DMS153 treated with DMSO at 0.1 percent for 48 hours (cell line): ENCODE results near the gene PKP1.
A peak's percentile ranks its signal among the peaks of the same experiment; 100 is the strongest.

Experiments
- DNase-seq: peaks from one replicate; lab custom pipeline; 2025; ENCODE audit not compliant: unreplicated experiment; lab: John Stamatoyannopoulos, UW

PKP1 gene

DNA sequence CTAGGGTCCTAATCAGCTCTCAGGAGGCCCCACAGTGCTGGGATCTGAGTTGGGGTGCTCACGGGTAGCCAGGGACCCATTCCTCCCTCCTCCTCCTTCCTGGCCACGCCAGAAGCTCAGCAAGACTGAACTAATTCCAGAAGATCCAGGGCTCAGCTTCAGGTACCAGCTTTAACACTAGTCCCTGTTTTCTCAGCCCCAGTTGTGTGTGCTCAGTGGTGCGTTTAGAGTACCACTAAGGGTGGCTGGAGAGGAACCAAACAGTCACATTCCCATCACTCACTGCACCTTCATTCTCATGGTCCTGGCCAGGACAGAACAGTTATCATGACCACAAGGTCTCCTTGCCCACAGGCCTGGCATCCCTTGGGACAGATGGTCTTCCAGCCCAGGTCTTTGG is 20.8 kb downstream of the PKP1 start:
- no peak for DNase-seq

DNA sequence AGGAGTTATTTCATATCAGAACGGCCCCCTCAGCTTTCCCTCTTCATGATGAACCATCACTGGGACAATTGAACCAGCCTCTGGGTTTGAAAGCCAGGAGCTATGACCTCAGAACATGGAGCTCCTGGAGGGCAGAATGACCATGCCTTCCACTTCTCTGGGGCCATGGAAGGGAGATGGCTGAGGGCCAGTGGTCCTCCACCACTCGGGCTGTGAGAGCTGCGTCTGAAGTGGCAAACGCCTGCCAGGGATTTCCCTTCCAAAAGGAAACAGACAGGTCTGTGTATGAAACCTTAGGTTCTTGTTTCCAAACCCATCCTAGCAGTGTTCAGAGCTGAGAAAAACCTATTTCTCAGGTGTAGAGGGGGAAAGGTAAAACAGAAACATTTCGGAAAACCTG is 22.5 kb downstream of the PKP1 start:
- no peak for DNase-seq

GRCh38 chr1:201307231-201307630 is 23.9 kb downstream of the PKP1 start:
- no peak for DNase-seq

- peak; percentile 82 for DNase-seq
These were observed 24.6 kb downstream of the PKP1 start for GRCh38 chr1:201307760-201308499.

DNA sequence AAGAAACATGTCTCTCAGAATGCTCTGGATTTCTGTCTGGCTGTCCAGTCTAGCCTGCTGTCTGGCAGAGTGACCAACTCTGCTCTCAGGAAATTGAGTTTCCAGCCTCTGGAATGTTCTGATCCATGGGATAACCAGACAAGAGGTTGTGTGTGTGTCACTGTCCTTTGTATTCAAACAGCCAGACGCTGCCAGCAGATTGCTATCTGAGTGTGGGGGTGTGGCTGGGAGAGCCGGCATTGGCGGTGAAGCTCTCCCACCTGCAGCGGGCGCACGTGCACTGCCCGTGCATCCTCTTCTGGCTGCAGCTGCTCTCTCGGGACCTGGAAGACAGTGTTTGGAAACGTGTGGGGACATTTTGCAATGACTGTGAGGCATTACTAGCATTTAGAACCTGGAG is 26.1 kb downstream of the PKP1 start:
- peak; percentile 98 for DNase-seq

- no peak for DNase-seq
These were observed 27.1 kb downstream of the PKP1 start for GRCh38 chr1:201310251-201310985.

GRCh38 chr1:201310986-201311355 is 27.7 kb downstream of the PKP1 start:
- peak; percentile 60 for DNase-seq

GRCh38 chr1:201311356-201312011 is 28.2 kb downstream of the PKP1 start:
- DNase-seq = no peak

GRCh38 chr1:201312298-201312697 is 29.0 kb downstream of the PKP1 start:
- no peak for DNase-seq

GRCh38 chr1:201313086-201313485 is 29.8 kb downstream of the PKP1 start:
- DNase-seq = no peak

- no peak for DNase-seq
These were observed 33.2 kb downstream of the PKP1 start for GRCh38 chr1:201316556-201316955.

- DNase-seq = no peak
These were observed 34.2 kb downstream of the PKP1 start for GRCh38 chr1:201317551-201317950.

- DNase-seq = no peak
These were observed 35.4 kb downstream of the PKP1 start for GRCh38 chr1:201318504-201319340.

GRCh38 chr1:201319631-201320030 is 36.3 kb downstream of the PKP1 start:
- DNase-seq = no peak

- no peak for DNase-seq
These were observed 37.0 kb downstream of the PKP1 start for GRCh38 chr1:201320168-201320788.

- DNase-seq = no peak
These were observed 38.6 kb downstream of the PKP1 start for GRCh38 chr1:201321826-201322390.

DNA sequence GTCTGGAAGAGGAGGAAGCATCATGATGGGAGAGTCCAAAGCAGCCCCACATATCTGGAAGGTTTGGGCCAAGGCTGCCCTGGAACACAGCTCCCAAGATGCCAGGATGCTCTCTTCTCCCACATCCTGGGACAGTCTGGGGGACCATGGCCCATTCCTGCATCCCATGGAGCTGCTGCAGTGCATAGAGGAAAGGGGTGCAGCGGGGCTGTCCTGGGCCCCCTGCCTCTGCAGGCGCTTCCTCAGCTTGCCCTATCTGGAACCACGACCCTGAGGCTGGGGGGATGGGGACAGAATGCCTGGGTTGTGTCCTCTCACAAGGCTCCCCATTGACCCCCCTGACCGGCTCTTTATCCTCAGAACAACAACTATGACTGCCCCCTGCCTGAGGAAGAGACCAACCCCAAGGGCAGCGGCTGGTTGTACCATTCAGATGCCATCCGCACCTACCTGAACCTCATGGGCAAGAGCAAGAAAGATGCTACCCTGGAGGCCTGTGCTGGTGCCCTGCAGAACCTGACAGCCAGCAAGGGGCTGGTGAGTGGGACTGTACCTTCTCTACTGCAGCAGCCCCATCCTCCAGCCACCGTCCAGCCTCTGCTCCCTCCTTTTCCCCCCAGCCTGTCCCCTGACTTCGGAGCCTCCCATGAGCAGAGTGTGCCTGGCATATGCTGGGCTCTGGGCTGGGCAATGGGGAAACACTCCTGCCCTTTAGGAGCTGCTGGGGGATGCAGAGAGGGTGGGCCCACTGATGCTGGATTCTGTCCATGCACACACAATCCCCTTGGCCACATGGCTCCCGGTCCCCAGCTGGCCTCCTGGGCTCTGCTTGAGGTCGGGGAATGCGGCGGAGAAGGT is 39.6 kb downstream of the PKP1 start:
- no peak for DNase-seq

DNA sequence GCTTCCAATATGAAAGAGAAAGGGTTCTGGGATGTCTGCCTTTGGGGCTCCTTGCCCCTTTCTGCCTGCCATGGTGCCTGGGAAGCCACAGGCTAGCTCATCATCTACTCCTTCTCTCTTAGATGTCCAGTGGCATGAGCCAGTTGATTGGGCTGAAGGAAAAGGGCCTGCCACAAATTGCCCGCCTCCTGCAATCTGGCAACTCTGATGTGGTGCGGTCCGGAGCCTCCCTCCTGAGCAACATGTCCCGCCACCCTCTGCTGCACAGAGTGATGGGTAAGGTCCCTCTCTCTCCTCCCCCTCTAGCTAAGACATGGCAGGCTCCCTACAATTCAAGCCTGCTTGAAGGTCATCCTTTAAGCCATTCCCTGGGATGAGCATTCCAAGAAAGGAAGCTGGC is 41.0 kb downstream of the PKP1 start:
- no peak for DNase-seq

GRCh38 chr1:201324821-201325677 is 41.7 kb downstream of the PKP1 start:
- no peak for DNase-seq
